Thyroid gland (tissue), 4 donors: ENCODE data around the gene NEDD4L.

Source experiments
- CTCF ChIP-seq, 6 experiments: fragments of 200-600 bp in 3 of 6; fragments of 450-650 bp in 3 of 6; sonication (generic) in 3 of 6; IDR thresholded peaks; one replicate each; pipeline ENCODE4 v1.5.1; 2016 to 2019; ENCODE audit warnings: antibody characterized with exemption in 6 of 6, mild to moderate bottlenecking in 2 of 6, inconsistent platforms in 1 of 6, moderate library complexity in 1 of 6
- POLR2A ChIP-seq, 2 donors: fragments of 450-650 bp; IDR thresholded peaks; one replicate each; pipeline ENCODE4 v1.6.1; 2017; ENCODE audit warnings: antibody characterized with exemption in 2 of 2, mild to moderate bottlenecking in 2 of 2, moderate library complexity in 1 of 2

DNA sequence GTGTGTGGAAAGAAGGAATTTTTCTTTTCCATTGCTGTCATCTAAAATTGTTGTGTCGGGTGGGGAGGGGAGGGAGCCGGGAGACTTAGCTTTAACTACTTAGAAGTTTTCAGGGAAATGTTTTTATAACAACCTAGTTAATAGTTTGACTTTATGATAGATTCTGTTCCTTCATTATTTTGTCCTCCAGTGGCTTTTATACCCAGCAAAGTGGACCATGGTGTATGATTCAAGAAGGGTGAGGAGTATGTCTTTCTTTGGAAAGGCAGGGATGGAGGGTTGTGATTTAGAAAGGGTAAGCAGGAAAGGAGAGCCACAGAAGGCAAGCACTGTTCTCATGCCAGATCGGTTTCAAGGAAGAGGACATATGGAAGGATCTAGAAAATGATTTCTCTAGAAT is 261.8 kb downstream of the NEDD4L start:
- TF ChIP-seq CTCF (IDR thresholded peaks at IDR 0.05), result no peak
- no peak for TF ChIP-seq POLR2A (IDR thresholded peaks at IDR 0.05)
